Colonic mucosa (tissue), 4 donors: ENCODE data around the gene SORCS1. TPM values are rescaled to one million over a fixed set of nuclear protein-coding genes. Genes with fewer than 3 reads are reported as not detected.

Experiments
- DNase-seq: peaks from one replicate; pipeline ENCODE4 v3.0.0-alpha.2; 2020
- H3K27ac ChIP-seq: fragments of 200-600 bp; one replicate; pipeline ENCODE4 v1.8.0; 2021
- H3K27me3 ChIP-seq: fragments of 200-600 bp; one replicate; pipeline ENCODE4 v1.8.0; 2021
- H3K36me3 ChIP-seq: fragments of 200-600 bp; one replicate; pipeline ENCODE4 v1.8.0; 2021
- H3K4me1 ChIP-seq: fragments of 200-600 bp; one replicate; pipeline ENCODE4 v1.8.0; 2021; ENCODE audit warnings: mild to moderate bottlenecking
- H3K4me3 ChIP-seq: fragments of 200-600 bp; one replicate; pipeline ENCODE4 v1.8.0; 2021
- H3K9ac ChIP-seq, 2 donors: one replicate each; pipeline ENCODE4 v1.7.0; 2013; ENCODE audit warnings: control low read depth in 2 of 2, low read depth in 2 of 2, low read length in 2 of 2
- H3K9me3 ChIP-seq: fragments of 200-600 bp; one replicate; pipeline ENCODE4 v1.8.0; 2021
- CTCF ChIP-seq: fragments of 200-600 bp; IDR thresholded peaks from one replicate; pipeline ENCODE4 v1.8.0; 2022; ENCODE audit warnings: antibody characterized with exemption, mild to moderate bottlenecking
- intact Hi-C: fragments of 100-400 bp; cut with DNase I; formaldehyde crosslinking; loops from one replicate; pipeline ENCODE4 v1.14.1; 2022
- total RNA-seq, 2 donors: library from RNA; stranded (reverse); fragmentation: NEBNext Ultra II Directional in 1 of 2; extraction: Animal tissue kit (Norgen Biotek cat#: 25700) in 1 of 2; gene quantifications; one replicate each; pipeline ENCODE4 v1.2.1, GENCODE V29; 2021
- donor health status: healthy.
- donor health status: DM: no; HTN: no; CAD: no.
- donor health status: DM: no; HTN: no; CAD: no.

The SORCS1 gene
- total RNA-seq, 2 donors from 2014 or later, result 0.40 to 1.6 TPM

DNA sequence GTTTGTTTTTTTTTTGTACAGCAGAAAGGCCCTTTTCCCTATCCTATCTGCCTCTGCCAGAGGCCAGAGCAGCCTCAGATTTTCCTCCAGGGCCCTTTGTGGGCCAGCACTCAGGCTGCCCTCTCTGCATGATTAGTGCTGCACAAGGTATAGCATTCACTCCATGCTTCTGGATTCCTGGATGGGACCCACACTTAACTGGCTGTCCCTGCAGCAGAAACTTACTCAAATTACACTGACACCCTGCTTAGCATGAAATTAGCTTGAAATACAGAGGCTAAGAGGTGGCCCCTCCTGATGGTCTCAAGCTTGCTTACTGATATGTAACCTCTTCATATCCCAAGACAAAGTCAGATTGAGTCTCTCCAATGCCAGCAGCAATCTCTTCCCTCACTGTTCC is 239.3 kb downstream of the SORCS1 start:
- Histone ChIP-seq H3K9ac (no peak overlapping the region), H3K36me3 (no peaks in the 10 kb centered on the region), H3K4me1 (no peaks in the 10 kb centered on the region), H3K27ac (no peak overlapping the region), H3K27me3 (no peaks in the 10 kb centered on the region), H3K4me3 (no peak overlapping the region), H3K9me3 (no peaks in the 10 kb centered on the region)
- intact Hi-C loops, result no loop called here
- no peak for TF ChIP-seq CTCF
- no peak for DNase-seq

DNA sequence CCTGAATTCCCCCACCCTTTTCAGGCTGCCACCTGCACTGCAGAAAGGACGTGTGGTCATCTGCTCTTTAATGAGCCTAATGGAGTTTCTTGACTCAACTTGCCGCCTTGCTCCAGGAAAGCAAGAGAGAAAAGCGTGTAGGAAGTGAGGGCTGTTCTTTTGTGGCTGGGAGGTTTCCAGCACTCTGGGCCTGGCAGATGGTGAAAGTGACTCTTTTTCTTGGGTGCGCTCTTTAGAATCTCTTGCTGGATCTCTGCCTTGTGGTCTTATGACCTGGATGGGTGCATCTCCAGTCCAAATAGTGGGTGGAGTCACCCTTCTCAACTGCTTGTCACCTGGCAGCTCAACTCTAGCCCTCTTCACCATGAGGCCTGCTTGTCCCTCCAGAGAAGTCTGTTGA is 244.0 kb downstream of the SORCS1 start:
- H3K9me3 ChIP-seq, result no peaks in the 10 kb centered on the region
- no peak overlapping the region for H3K4me3 ChIP-seq
- H3K4me1 ChIP-seq, result no peaks in the 10 kb centered on the region
- no peak for TF ChIP-seq CTCF
- no peaks in the 10 kb centered on the region for H3K36me3 ChIP-seq
- intact Hi-C loops, result no loop called here
- no peak overlapping the region for H3K9ac ChIP-seq
- H3K27ac ChIP-seq, result no peak overlapping the region
- H3K27me3 ChIP-seq, result no peaks in the 10 kb centered on the region
- DNase-seq, result no peak

- Histone ChIP-seq H3K36me3 (no peaks in the 10 kb centered on the region), H3K9me3 (no peaks in the 10 kb centered on the region), H3K27ac (no peak overlapping the region), H3K4me3 (no peak overlapping the region), H3K9ac (no peak overlapping the region), H3K27me3 (no peaks in the 10 kb centered on the region), H3K4me1 (no peaks in the 10 kb centered on the region)
- no peak for TF ChIP-seq CTCF
- DNase-seq, result no peak
- intact Hi-C loops, result no loop called here
Observed at GRCh38 chr10:106919871-106920282, 244.6 kb downstream of the SORCS1 start.

GRCh38 chr10:106917452-106918055 is 247.0 kb downstream of the SORCS1 start:
- H3K27ac ChIP-seq, result no peak overlapping the region
- DNase-seq, result no peak
- intact Hi-C loops, result no loop called here
- TF ChIP-seq CTCF, result no peak
- no peak overlapping the region for H3K9ac ChIP-seq
- H3K9me3 ChIP-seq, result no peaks in the 10 kb centered on the region
- no peak overlapping the region for H3K4me3 ChIP-seq
- no peaks in the 10 kb centered on the region for H3K27me3 ChIP-seq
- no peaks in the 10 kb centered on the region for H3K36me3 ChIP-seq
- H3K4me1 ChIP-seq, result no peaks in the 10 kb centered on the region

GRCh38 chr10:106914016-106914415 is 250.5 kb downstream of the SORCS1 start:
- intact Hi-C loops, result no loop called here
- no peaks in the 10 kb centered on the region for H3K9me3 ChIP-seq
- no peak overlapping the region for H3K4me3 ChIP-seq
- TF ChIP-seq CTCF, result no peak
- H3K36me3 ChIP-seq, result no peaks in the 10 kb centered on the region
- no peak overlapping the region for H3K9ac ChIP-seq
- no peaks in the 10 kb centered on the region for H3K27me3 ChIP-seq
- no peaks in the 10 kb centered on the region for H3K4me1 ChIP-seq
- H3K27ac ChIP-seq, result no peak overlapping the region
- DNase-seq, result no peak
